Activated CD4-positive, alpha-beta T cell treated with anti-CD3 and anti-CD28 coated beads, Interleukin-2, Interleukin-6, amounts not matched to agents 100 ng/mL and 50 ng/mL, durations not matched to agents 16 hours and 8 hours (primary cell): Measurements from ENCODE around the gene MROH2B.

ENCODE experiments used
- DNase-seq: peaks from one replicate; pipeline ENCODE4 v3.0.0-alpha.2; 2020

The MROH2B gene

DNA sequence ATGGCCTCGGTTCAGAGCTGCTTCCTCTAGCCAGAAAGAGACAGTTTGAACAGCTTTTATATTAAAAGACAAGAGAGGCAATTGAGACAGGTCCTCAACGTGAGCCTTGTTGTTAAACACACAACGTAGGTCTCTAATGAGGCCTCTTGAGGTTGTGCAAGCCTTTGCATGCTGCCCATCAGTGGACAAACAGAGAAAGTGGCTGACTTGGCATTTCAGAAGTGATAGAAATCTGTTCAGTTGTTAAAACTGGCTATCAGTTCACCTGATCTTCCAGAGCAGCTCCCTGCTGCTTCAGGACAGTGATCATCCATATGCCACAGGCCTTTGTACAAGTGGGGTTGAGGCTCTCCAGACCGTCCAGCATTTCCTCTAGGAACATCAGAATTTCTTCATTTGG is 58.8 kb downstream of the MROH2B start:
- DNase-seq = no peak

GRCh38 chr5:41010572-41010971 is 60.6 kb downstream of the MROH2B start:
- no peak for DNase-seq

- no peak for DNase-seq
Measured at GRCh38 chr5:41009232-41009631, 61.9 kb downstream of the MROH2B start.

- no peak for DNase-seq
Measured at GRCh38 chr5:41004931-41005330, 66.2 kb downstream of the MROH2B start.

DNA sequence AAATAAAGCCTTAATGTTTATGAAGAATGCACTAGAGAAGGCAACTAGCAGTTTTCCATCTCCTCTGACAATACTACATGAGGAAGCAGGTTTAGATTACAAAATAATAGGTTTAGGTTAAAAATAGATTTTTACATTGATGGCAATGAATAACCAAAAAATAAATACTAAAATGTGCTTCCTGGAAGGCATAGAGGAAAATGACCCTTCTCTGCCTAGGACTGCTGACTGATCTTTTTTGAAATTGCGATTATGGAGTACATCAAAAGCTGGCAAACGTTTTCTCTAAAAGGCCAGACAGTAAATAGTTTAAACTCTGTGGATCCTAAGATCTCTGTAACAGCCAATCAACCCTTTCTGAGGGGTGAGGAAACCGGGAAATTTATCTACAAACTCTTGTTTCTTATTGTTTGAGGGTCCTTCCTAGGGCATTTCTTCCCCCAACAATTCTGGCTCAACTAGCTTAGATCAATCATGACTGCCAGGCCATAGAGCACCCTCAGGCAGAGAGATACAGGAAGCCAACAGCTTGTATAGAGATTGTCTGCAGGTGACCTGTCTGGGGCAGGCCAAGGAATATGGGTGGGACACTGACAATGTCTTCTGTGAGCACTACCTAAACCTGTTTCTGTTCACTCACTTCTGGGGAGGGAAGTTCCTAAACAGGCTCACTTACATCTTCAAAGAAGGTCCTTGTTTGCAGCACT is 67.3 kb downstream of the MROH2B start:
- no peak for DNase-seq

DNA sequence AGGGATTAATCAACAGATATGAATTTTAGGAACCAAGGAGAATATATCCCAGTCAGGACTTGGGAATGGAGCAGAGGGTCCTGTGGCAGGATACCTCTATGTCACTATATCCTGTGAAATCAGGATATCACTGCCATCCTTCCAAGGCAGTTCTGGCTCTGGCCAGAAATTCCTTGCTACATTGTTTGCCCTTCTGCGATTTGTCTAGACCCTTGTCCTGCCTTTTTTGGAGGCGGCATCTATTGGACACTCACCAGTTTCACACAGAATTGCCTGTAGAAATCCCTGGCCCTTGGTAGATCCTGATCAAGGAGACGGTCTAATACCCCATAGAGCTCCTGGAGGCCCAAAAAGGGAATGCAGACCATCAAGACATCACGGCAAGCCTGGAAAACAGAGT is 71.2 kb downstream of the MROH2B start:
- DNase-seq = no peak

DNA sequence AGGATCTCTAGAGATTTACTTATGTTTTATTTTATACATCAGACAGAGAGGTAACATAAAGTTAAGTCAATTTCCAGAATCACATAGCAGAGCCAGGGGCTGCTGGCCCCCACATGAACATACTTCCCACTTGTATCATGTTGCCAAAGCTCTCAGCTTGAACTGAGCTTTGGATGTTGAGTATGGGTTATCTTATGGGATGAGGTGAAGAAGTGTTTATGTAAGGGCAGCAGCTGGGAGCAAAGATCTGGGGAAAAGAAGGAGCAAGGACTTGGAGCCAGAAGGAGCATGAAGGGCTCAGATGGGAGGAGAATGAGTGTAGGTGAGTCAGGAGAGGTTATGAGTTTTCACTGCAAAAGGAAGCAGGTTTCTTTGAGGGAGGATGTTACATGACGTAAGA is 72.0 kb downstream of the MROH2B start:
- DNase-seq = no peak

- DNase-seq = no peak
Measured at GRCh38 chr5:40995801-40996586, 75.1 kb downstream of the MROH2B start.

GRCh38 chr5:40991981-40992559 is 79.1 kb downstream of the MROH2B start:
- DNase-seq = no peak

DNA sequence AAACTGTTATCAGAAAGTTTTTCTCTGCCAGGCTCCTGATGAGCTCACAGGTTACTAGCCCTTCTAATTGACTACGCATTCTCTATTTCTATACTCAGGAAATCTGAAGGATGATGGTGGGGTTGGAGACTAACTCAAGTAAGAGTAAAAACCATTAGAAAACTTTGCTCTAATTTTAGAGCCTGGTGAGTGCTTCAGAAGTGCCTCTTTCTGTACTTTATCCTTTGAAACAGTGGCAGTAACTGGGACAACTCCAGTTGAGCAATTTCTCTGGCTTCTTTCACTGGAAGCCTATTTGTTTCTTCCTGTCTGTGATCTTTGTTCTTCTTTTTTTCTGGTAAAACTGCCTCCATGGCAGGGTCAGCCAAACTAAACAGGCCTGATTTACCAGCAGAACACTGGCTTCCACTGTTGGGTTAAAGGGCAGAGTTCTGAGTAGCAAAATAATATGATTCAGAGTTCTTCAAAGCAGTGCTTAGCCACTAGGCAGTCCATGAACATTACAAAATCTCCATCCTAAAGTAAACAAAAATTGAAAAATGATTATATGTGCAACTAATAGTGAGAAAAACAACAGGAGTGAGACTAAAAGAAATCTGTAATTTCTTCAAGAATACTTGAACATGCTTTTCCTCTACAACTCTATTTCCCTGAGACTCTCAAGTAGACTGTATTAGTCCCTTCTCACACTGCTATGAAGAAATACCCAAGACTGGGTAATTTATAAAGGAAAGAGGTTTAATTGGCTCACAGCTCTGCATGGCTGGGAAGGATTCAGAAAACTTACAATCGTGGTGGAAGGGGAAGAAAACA is 79.8 kb downstream of the MROH2B start:
- DNase-seq = no peak

DNA sequence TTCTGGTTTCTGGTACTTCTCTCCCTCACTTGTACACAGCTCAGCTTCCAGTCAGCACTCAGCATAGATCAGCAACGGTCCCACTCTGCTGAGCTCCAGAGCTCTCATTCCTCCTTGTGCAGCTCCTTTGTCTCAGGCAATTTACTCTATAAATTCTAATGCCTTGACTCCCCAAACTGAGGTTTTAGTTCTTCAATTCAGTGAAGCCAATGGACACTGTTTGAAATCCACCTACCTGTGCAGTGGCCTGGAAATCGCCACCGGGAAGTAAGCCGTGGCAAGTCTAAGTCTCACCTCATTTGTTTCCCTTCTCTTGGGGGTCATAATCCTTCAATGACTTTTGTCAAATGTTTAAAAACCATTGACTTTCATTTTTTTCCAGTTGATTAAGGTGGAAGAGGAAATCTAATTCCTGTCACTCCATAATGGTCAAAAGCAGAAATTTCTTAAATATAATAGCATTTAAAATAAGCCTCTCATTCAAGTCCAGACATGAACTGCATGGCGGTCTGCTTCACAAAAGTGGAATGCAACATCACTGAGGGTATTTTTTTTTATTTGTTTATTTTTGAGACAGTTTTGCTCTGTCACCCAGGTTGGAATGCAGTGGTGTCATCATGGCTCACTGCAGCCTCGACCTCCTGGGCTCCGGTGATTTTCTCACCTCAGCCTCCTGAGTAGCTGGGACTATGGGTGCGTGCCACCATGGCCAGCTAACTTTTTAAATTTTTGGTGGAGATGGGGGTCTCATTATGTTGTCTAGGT is 82.2 kb downstream of the MROH2B start:
- DNase-seq = no peak

DNA sequence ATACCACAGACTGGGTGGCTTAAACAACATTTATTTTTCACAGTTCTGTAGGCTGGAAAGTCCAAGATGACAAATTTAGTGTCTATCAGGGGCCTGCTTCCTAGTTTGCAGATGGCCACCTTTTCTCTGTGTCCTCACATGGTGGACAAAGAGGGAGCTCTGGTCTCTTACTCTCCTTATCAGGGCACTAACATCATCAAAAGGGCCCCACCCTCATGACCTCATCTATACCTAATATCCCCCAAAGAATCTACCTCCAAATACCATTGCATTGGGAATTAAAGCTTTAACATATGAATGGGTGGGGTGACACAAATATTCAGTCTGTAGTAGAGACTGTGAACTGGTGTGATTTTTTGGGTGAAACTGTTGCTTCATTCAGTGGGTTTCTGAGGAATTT is 83.8 kb downstream of the MROH2B start:
- no peak for DNase-seq

GRCh38 chr5:40986666-40987065 is 84.5 kb downstream of the MROH2B start:
- DNase-seq = no peak

DNA sequence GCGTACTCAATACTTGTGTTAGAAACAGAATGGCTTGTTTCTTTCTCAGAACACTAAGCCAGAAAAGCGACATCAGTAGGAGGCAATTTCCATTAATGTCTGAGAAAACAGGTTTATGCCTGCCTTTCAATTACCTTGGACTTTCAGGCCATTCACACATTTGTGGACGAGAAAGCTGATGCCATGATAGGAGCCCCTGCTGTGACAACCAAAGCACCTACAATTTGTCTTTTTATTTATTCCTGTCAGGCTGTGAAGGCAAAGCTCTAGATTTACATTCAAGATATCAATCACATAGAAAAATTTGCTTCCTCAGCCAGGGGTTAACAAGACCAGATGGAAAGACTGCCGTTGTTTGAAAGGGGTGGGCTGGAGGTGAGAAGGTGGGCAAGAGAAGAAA is 85.6 kb downstream of the MROH2B start:
- DNase-seq = no peak

GRCh38 chr5:40984884-40985283 is 86.3 kb downstream of the MROH2B start:
- no peak for DNase-seq

DNA sequence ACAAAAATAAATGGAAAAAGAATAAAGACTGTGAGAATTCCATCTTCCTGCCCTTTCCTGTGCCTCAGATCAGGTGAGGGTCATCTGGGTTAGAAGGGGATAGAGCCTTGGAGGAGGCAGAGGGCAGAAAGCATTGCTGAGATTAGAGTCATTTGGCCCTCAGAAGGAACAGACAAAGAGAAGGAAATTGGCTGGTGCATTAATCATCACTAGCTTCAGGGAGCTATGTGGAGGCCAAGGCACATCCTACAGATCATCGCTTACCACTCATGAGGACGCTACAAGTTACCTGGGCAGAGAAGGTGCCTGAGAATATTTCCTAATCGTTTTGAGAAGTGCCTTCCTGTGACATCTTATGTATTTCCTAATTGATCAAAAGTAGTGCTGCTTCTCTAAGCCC is 87.4 kb downstream of the MROH2B start:
- no peak for DNase-seq

DNA sequence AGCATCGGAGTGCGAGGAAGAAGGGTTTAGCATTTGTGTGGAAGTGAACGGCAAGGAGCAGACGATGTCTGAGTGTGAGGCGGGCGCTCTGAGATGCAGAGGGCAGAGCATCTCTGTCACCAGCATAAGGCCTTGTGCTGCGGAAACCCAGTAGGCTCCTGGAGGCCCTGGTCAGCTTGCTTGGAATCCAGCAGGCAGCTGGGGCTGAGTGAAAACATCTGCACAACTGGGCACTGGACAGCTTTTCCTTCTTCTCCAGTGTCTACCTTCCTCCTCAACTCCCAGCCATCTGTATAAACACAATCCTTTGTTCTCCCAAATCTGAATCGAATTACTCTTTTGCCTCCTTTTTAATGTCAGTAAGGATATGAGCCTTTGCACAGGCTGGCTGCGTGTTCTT is 89.7 kb downstream of the MROH2B start:
- DNase-seq = no peak

- no peak for DNase-seq
Measured at GRCh38 chr5:40976836-40977235, 94.3 kb downstream of the MROH2B start.

DNA sequence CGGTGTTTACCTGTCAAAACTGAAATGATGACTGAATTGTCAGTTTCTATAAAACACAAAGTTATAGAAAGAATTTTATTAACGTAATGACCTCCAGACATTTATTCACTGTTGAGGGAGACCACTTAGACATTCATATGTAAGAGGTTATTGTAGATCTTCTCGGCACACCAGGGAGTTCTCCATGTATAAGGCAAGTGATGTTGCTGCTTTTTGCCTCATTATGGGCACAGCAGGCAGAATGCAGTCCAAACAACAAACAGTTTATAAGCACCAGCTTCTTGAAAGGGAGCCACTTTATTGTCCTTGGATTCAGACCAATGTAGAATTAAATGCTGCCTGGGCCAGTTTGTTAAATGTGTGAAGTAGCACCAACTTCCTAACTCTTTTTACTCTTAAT is 95.1 kb downstream of the MROH2B start:
- no peak for DNase-seq

DNA sequence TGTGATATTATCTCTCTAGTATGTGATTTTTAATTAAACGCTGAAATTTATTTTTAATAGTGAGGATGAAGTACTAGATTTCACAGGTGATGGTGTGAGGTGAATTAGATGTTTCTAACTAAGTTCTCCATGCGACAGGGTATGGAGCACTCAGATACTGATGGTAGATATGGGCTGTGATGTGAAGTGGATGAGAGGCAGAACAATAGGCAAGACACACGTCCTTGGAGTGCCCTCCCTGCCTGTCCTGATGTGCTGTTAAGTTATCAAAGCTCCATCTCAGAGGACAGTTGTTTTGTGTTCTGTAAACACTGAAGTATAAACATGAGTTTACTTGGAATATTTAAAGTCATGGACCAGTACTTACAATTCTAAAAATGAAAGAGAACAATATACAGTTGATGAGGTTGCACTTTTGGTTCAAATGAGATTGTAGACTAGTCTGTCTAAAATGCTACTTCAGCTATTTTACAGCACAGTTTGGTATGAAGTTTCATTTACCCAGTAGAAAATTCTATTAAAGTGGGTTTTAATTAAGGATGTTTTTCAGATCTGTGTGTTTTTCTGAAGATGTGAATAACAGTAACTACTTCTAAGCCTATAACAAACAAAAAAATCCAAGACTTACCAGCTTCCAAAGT is 97.7 kb downstream of the MROH2B start:
- no peak for DNase-seq

DNA sequence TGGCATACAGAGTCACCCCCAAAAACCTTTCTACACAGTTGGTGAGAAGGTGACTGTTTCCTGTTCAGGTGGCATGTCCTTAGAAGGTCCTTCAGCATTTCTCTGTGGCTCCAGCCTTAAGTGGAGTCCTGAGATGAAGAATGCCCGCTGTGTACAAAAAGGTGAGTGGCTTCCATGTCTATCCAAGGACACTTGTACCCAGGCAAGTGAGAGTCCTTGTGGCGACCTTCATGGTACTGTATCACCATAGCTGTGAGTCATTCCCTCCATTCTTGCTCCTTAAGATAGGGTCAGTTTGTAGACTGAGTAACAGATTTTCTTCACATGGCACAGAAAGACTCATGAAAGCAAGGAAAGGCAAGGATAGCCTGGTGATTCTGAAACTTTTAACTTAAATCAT is 98.7 kb downstream of the MROH2B start:
- DNase-seq = no peak
